HepG2 (cell line): ENCODE results near the gene CCNDBP1. TPM values are rescaled to one million over a fixed set of nuclear protein-coding genes. Genes with fewer than 3 reads are reported as not detected.

Experiments
- ATAC-seq: fragments of 200-7000 bp; cut with Tn5 transposase; 3 replicates; pipeline ENCODE4 v1.9.1; 2020; ENCODE audit warnings: mild to moderate bottlenecking, moderate library complexity
- BruUV-seq: library from RNA; stranded (reverse); fragments of 400-500 nt; replicated peaks from 2 replicates; lab custom pipeline; 2021; lab: Mats Ljungman, UMichigan
- CTCF ChIA-PET: fragments of 300-600 bp; formaldehyde crosslinking; extraction: SDS; loops from one replicate; lab custom pipeline; 2021; ENCODE audit warnings: low total read pairs, inconsistent platforms, low intra/inter-chr PET ratio; lab: Yijun Ruan, JAX
- POLR2A ChIA-PET: fragments of 350-600 bp; sonication (Branson Sonifier 250); formaldehyde crosslinking; loops from one replicate; lab custom pipeline; 2020; ENCODE audit warnings: antibody characterized with exemption, inconsistent platforms; lab: Yijun Ruan, JAX
- DNase-seq: peaks from one replicate; pipeline ENCODE4 v3.0.0-alpha.2; 2015; ENCODE audit warnings: low spot score
- FAIRE-seq: peaks from 3 replicates; lab custom pipeline; 2011; peaks lifted over from hg19 to GRCh38; lab: Jason Lieb, UNC
- H2AFZ ChIP-seq: one replicate; pipeline ENCODE4 v1.6.1; 2011; ENCODE audit warnings: low read length, inconsistent platforms
- H3K27ac ChIP-seq: fragments of 300-600 bp; 3 replicates; pipeline ENCODE4 v1.8.0; 2011; ENCODE audit warnings: mixed run types, mild to moderate bottlenecking, mixed read lengths, low read length, inconsistent platforms; ENCODE audit not compliant: insufficient read depth; ENCODE audit errors: extremely low read length
- H3K27me3 ChIP-seq, 2 experiments: fragments of 200-600 bp in 1 of 2; 2 replicates in 1 of 2; 3 replicates in 1 of 2; pipeline versions ENCODE4 v1.6.0 to v1.8.0; 2011; ENCODE audit warnings: low read length in 2 of 2, mild to moderate bottlenecking in 2 of 2, moderate library complexity in 2 of 2, inconsistent platforms in 1 of 2; ENCODE audit not compliant: insufficient read depth in 2 of 2, control insufficient read depth in 1 of 2
- H3K36me3 ChIP-seq, 2 experiments: fragments of 200-600 bp in 1 of 2; replicated peaks in 1 of 2; 2 replicates in 1 of 2; 3 replicates in 1 of 2; pipeline versions ENCODE4 v1.5.1 to v1.8.0; 2011; ENCODE audit warnings: low read length in 2 of 2, inconsistent platforms in 1 of 2; ENCODE audit not compliant: insufficient read depth in 2 of 2, control insufficient read depth in 1 of 2
- H3K4me1 ChIP-seq: 2 replicates; pipeline ENCODE4 v1.5.1; 2012; ENCODE audit warnings: low read length, inconsistent platforms; ENCODE audit not compliant: insufficient read depth
- H3K4me2 ChIP-seq: 2 replicates; pipeline ENCODE4 v1.6.0; 2011; ENCODE audit warnings: low read depth, low read length, inconsistent platforms
- H3K4me3 ChIP-seq, 3 experiments: fragments of 200-600 bp in 1 of 3; sonication (generic), shearing (Covaris generic) in 1 of 3; replicated peaks in 1 of 3; 2 replicates each; pipeline ENCODE4 v1.5.1; 2011 to 2016; ENCODE audit warnings: low read length in 3 of 3, inconsistent platforms in 2 of 3, low read depth in 2 of 3, mild to moderate bottlenecking in 2 of 3, control low read depth in 1 of 3, mixed read lengths in 1 of 3; ENCODE audit not compliant: insufficient read depth in 1 of 3
- H3K79me2 ChIP-seq: one replicate; pipeline ENCODE4 v1.6.1; 2011; ENCODE audit warnings: low read length, inconsistent platforms; ENCODE audit not compliant: insufficient read depth
- H3K9ac ChIP-seq: 2 replicates; pipeline ENCODE4 v1.6.0; 2011; ENCODE audit warnings: mild to moderate bottlenecking, low read depth, low read length, inconsistent platforms; ENCODE audit not compliant: insufficient read depth
- H3K9me3 ChIP-seq: 2 replicates; pipeline ENCODE4 v1.5.1; 2012; ENCODE audit warnings: mild to moderate bottlenecking, low read length
- H4K20me1 ChIP-seq: 2 replicates; pipeline ENCODE4 v1.6.0; 2011; ENCODE audit warnings: inconsistent platforms, mild to moderate bottlenecking, low read length, moderate library complexity; ENCODE audit not compliant: insufficient read depth
- DMAP1 ChIP-seq: IDR thresholded peaks from 2 replicates; pipeline ENCODE4 v1.6.1; 2016
- GTF2F1 ChIP-seq: fragments of 150-350 bp; IDR thresholded peaks from 2 replicates; pipeline ENCODE4 v1.6.1; 2014; ENCODE audit warnings: low read length
- HHEX ChIP-seq: IDR thresholded peaks from 2 replicates; pipeline ENCODE4 v1.6.1; 2016; ENCODE audit warnings: control low read depth
- HNRNPUL1 ChIP-seq: fragments of 200-400 bp; formaldehyde crosslinking; IDR thresholded peaks from 2 replicates; pipeline ENCODE4 v1.6.1; 2017; ENCODE audit warnings: low read depth, mild to moderate bottlenecking, low read length, moderate library complexity
- KLF6 ChIP-seq: IDR thresholded peaks from 2 replicates; pipeline ENCODE4 v1.8.0; 2016; ENCODE audit warnings: missing biosample characterization, missing genetic modification reagents
- MED13 ChIP-seq: sonication (generic); formaldehyde crosslinking; IDR thresholded peaks from 2 replicates; pipeline ENCODE4 v1.5.0; 2020; ENCODE audit warnings: missing genetic modification reagents
- PCBP2 ChIP-seq: fragments of 200-400 bp; formaldehyde crosslinking; optimal IDR thresholded peaks from 2 replicates; pipeline ENCODE3; 2018; ENCODE audit warnings: low read length, low read depth; ENCODE audit not compliant: poor library complexity, severe bottlenecking
- PHF21A ChIP-seq: sonication (generic); formaldehyde crosslinking; IDR thresholded peaks from 2 replicates; pipeline ENCODE4 v1.5.0; 2020; ENCODE audit warnings: mild to moderate bottlenecking, missing genetic modification reagents
- SIX4 ChIP-seq: sonication (generic); formaldehyde crosslinking; IDR thresholded peaks from 2 replicates; pipeline ENCODE4 v1.4.0; 2020; ENCODE audit warnings: missing genetic modification reagents
- SYNCRIP ChIP-seq: fragments of 200-400 bp; formaldehyde crosslinking; IDR thresholded peaks from 2 replicates; pipeline ENCODE4 v1.6.1; 2018; ENCODE audit warnings: mild to moderate bottlenecking, low read depth, low read length; ENCODE audit not compliant: insufficient read depth
- TEF ChIP-seq: sonication (generic); formaldehyde crosslinking; IDR thresholded peaks from 2 replicates; pipeline ENCODE4 v1.5.0; 2020; ENCODE audit warnings: missing genetic modification reagents
- TFE3 ChIP-seq: IDR thresholded peaks from 2 replicates; pipeline ENCODE4 v1.6.1; 2016
- USF2 ChIP-seq, 2 experiments: sonication (generic) in 1 of 2; formaldehyde crosslinking in 1 of 2; IDR thresholded peaks; 2 replicates each; pipeline versions ENCODE4 v1.5.1 to v1.6.1; 2011 to 2020; ENCODE audit warnings: borderline replicate concordance in 1 of 2, low read depth in 1 of 2, low read length in 1 of 2, mild to moderate bottlenecking in 1 of 2, missing genetic modification reagents in 1 of 2, moderate library complexity in 1 of 2
- YY1 ChIP-seq: IDR thresholded peaks from 2 replicates; pipeline ENCODE4 v1.6.1; 2011; ENCODE audit warnings: low read length, low read depth, moderate library complexity, mild to moderate bottlenecking; ENCODE audit not compliant: insufficient read depth, insufficient replicate concordance
- ZNF12 ChIP-seq: sonication (generic); formaldehyde crosslinking; IDR thresholded peaks from 2 replicates; pipeline ENCODE4 v1.5.0; 2020; ENCODE audit warnings: missing genetic modification reagents
- ZNF329 ChIP-seq: sonication (generic); formaldehyde crosslinking; IDR thresholded peaks from 2 replicates; pipeline ENCODE4 v1.9.0; 2021; ENCODE audit warnings: low read depth, mild to moderate bottlenecking, missing genetic modification reagents
- ZNF337 ChIP-seq: sonication (generic); formaldehyde crosslinking; IDR thresholded peaks from 2 replicates; pipeline ENCODE4 v1.5.1; 2020; ENCODE audit warnings: missing genetic modification reagents, low read depth, mild to moderate bottlenecking, borderline replicate concordance
- ZNF484 ChIP-seq: sonication (generic); formaldehyde crosslinking; IDR thresholded peaks from 2 replicates; pipeline ENCODE4 v1.5.1; 2020; ENCODE audit warnings: mild to moderate bottlenecking, low read depth, missing genetic modification reagents, borderline replicate concordance
- ZNF710 ChIP-seq: sonication (generic); formaldehyde crosslinking; IDR thresholded peaks from 2 replicates; pipeline ENCODE4 v1.5.0; 2020; ENCODE audit warnings: mild to moderate bottlenecking, missing genetic modification reagents, borderline replicate concordance
- WGBS: methylation state at CpG from one replicate; pipeline ENCODE4 v1.1.6; 2017; ENCODE audit warnings: low lambda C conversion rate; 5-methylcytosine and 5-hydroxymethylcytosine counted together
- in situ Hi-C: cut with HindIII; loops from 2 replicates; pipeline ENCODE4 v1.10.0; 2017; ENCODE audit warnings: low pct_unique_long_range_greater_than_20kb; ENCODE audit not compliant: extremely low pct_ligation_motif_present
- intact Hi-C: fragments of 100-400 bp; cut with micrococcal nuclease; formaldehyde crosslinking; loops from one replicate; pipeline ENCODE4 v1.10.0; 2022; ENCODE audit not compliant: unreplicated experiment
- polyA plus RNA-seq, 8 experiments: library from polyadenylated mRNA; depleted of rRNA in 3 of 8; stranded (reverse) in 7 of 8; unstranded in 1 of 8; fragments of >200 nt; fragmentation: Illumina TruSeq in 4 of 8; extraction: Trizol in 4 of 8; gene quantifications; 2 replicates each; pipeline versions ENCODE4 v1.2.1 to v1.2.3, GENCODE V29; 2011 to 2016; ENCODE audit warnings: low read depth in 4 of 8, missing spikeins in 1 of 8, mixed read lengths in 1 of 8; ENCODE audit not compliant: insufficient read depth in 1 of 8
- total RNA-seq, 5 experiments: library from RNA; depleted of rRNA; stranded (reverse); fragments of >200 nt; fragmentation: Illumina TruSeq; extraction: Trizol; gene quantifications; 2 replicates each; pipeline ENCODE4 v1.2.3, GENCODE V29; 2016; ENCODE audit warnings: low read depth in 1 of 5

CCNDBP1 gene
- total and polyA plus RNA-seq, 2 of the 13 experiments (the other 11 are each of a cell fraction or from before 2014, with no cell fraction given), result 24.8 to 42.3 TPM

GRCh38 chr15:43169888-43170287, 15.3 kb upstream of the CCNDBP1 start:
- no peak overlapping the region for H3K9ac ChIP-seq
- in situ Hi-C loops, result no loop called here
- TF ChIP-seq TEF (CRISPR knock-in tag), result no peak
- no peak for TF ChIP-seq USF2 (IDR thresholded peaks at IDR 0.05; ENCODE audit: low read depth, low read length)
- TF ChIP-seq USF2 (CRISPR knock-in tag; IDR thresholded peaks at IDR 0.05; ENCODE audit: borderline replicate concordance), result no peak
- no peak for TF ChIP-seq ZNF710
- TF ChIP-seq YY1, result no peak
- no peak for TF ChIP-seq ZNF329 (CRISPR knock-in tag)
- no peak for TF ChIP-seq SYNCRIP
- TF ChIP-seq DMAP1 (CRISPR knock-in tag), result no peak
- TF ChIP-seq HHEX (CRISPR knock-in tag), result no peak
- TF ChIP-seq SIX4 (CRISPR knock-in tag), result no peak
- TF ChIP-seq TFE3 (CRISPR knock-in tag), result no peak
- TF ChIP-seq ZNF12 (CRISPR knock-in tag), result no peak
- TF ChIP-seq HNRNPUL1, result no peak
- no peak for TF ChIP-seq ZNF484
- no peak for TF ChIP-seq PHF21A (CRISPR knock-in tag)
- TF ChIP-seq KLF6, result no peak
- no peak for TF ChIP-seq GTF2F1
- no peak for TF ChIP-seq MED13 (CRISPR knock-in tag)
- TF ChIP-seq PCBP2, result no peak
- TF ChIP-seq ZNF337 (CRISPR knock-in tag), result no peak
- TF ChIP-seq, all 625 proteins: peak for 0
- no TSS peak for BruUV-seq
- Histone ChIP-seq H3K4me2 (no peak overlapping the region), H3K9me3 (no peaks in the 10 kb centered on the region), H3K79me2 (no peaks in the 10 kb centered on the region), H3K27me3 (no peaks in the 10 kb centered on the region), H2AFZ (no peak overlapping the region), H3K4me1 (no peaks in the 10 kb centered on the region), H4K20me1 (no peaks in the 10 kb centered on the region), H3K27ac (no peak overlapping the region), H3K36me3 (peaks cover 0 to 30% of the 10 kb centered on the region in 2 experiments; a peak in 2 of 5 replicates), H3K4me3 (no peak overlapping the region)
- ATAC-seq, result no peak
- ChIA-PET POLR2A (no interaction called here), CTCF (no interaction called here)
- intact Hi-C loops, result no loop called here
- no peak for DNase-seq
- no peak for FAIRE-seq
- 97% methylated on average over 4 of the region's 4 CpGs for WGBS
